Activated CD8-positive, alpha-beta T cell treated with anti-CD3 and anti-CD28 coated beads for 36 hours (primary cell): Measurements from ENCODE around the gene EXOC7. TPM values are rescaled to one million over a fixed set of nuclear protein-coding genes. Genes with fewer than 3 reads are reported as not detected.

Source experiments
- ATAC-seq: fragments of 200-7000 bp; cut with Tn5 transposase; one replicate; pipeline ENCODE4 v1.10.0; 2021; ENCODE audit warnings: mild to moderate bottlenecking, moderate library complexity
- CTCF ChIA-PET: fragments of 350-600 bp; sonication (Branson Sonifier 250); formaldehyde crosslinking; loops from one replicate; lab custom pipeline; 2021; ENCODE audit warnings: antibody characterized with exemption; lab: Charles Lee
- POLR2A ChIA-PET: fragments of 350-600 bp; sonication (Branson Sonifier 250); formaldehyde crosslinking; loops from one replicate; lab custom pipeline; 2021; ENCODE audit warnings: antibody characterized with exemption; lab: Charles Lee
- DNase-seq: peaks from one replicate; pipeline ENCODE4 v3.0.0-alpha.2; 2020
- H3K27ac Mint-ChIP-seq: one replicate; pipeline ENCODE4 v1.8.0; 2021; ENCODE audit warnings: mild to moderate bottlenecking, mixed read lengths
- H3K27me3 Mint-ChIP-seq: one replicate; pipeline ENCODE4 v1.8.0; 2021; ENCODE audit warnings: mixed read lengths
- H3K36me3 Mint-ChIP-seq: one replicate; pipeline ENCODE4 v1.8.0; 2021; ENCODE audit warnings: low read depth, mixed read lengths
- H3K4me1 Mint-ChIP-seq: one replicate; pipeline ENCODE4 v1.8.0; 2021; ENCODE audit warnings: low read depth, mixed read lengths
- H3K4me3 Mint-ChIP-seq: one replicate; pipeline ENCODE4 v1.8.0; 2021; ENCODE audit warnings: mild to moderate bottlenecking, moderate library complexity, mixed read lengths
- H3K9me3 Mint-ChIP-seq: one replicate; pipeline ENCODE4 v1.8.0; 2021; ENCODE audit warnings: mixed read lengths
- intact Hi-C: fragments of 100-400 bp; cut with micrococcal nuclease; formaldehyde crosslinking; loops from one replicate; pipeline ENCODE4 v1.10.0; 2022
- total RNA-seq, 2 experiments: library from RNA; stranded (reverse); gene quantifications; one replicate each; pipeline ENCODE4 v1.2.3, GENCODE V29; 2021
- TF ChIP-seq, protein P1 (sequence below): fragments of 200-600 bp; IDR thresholded peaks from one replicate; pipeline ENCODE4 v1.8.0; 2022; ENCODE audit warnings: antibody characterized with exemption, mild to moderate bottlenecking

EXOC7 gene
- total RNA-seq, 2 experiments from 2014 or later: 53.5 to 64.9 TPM

DNA sequence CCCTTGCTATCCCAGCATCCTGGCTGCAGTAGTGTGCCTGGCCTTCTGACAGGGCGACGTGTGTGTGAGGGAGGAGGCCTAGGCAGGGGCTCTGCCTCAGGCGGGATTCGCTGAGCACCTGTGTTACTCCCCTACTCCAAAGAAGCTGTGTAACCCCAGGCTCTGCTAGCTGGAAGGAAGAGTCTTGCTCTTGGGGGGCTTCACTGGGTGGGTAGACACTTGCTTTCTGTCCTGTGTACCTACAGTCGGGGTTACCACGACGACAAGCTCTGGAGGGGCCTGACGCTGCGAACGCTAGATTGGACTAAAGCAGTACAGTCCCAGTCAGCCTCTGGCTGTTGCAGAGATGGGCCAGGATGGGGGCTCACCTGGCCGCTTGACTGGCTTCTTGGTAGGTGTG lies 9.5 kb downstream of the EXOC7 start:
- H3K9me3 Mint-ChIP-seq: no peaks in the 10 kb centered on the region
- no peak for ATAC-seq
- no peaks in the 10 kb centered on the region for H3K27me3 Mint-ChIP-seq

DNA sequence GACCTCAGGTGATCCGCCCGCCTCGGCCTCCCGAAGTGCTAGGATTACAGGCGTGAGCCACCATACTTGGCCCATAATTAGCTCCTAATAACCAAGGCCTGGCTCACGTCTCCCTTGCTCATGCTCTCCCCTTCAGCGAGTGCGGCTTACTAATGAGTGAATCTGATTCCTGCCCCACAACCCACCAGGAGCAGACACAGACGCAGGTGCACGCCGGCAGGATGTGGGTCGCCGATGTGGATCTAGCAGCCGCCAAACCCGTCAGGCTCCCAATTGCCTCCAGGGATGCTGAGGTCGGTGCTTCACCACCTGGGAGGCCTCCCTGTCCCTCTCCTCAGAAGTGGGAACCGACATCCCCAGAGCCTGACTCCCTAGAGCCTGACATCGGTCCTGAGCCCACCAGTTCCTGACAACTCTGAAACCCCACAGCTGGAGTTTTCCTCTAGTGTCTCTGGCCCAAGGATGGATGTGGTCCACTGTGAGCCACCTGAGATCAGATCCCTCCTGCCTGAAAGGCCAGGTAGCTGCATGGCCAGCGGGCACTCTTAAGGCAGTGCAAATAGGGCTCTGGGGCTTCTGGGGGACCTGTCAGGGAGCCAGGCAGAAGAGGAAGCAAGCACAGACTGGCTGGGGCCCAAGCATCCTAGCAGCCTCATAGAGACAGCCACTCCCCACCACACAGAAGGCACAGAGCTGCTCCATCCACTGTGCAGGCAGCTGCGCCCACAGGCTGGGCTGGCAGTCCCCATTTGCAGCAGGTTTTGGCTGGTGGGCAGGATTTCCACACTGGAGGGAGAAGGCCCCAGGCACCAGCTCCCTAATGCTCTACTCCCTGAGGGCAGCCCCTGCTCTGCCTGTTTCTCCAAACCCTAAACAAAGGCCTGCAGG lies 10.8 kb downstream of the EXOC7 start:
- Mint-ChIP-seq H3K9me3 (no peaks in the 10 kb centered on the region), H3K27me3 (no peaks in the 10 kb centered on the region), H3K27ac (no peak overlapping the region), H3K36me3 (peaks cover 31% of the 10 kb centered on the region), H3K4me1 (no peaks in the 10 kb centered on the region), H3K4me3 (no peak overlapping the region)
- CTCF ChIA-PET: interaction anchor here (0.8 to 1.1 kb wide), 2 partner anchors 78 to 187 kb away, joined by 3 read pairs; no protein-coding TSS in a partner anchor
- POLR2A ChIA-PET: interaction anchor here (1.2 to 1.7 kb wide), 4 partner anchors 10 to 21 kb away, joined by 4 to 8 read pairs (median 6); partner anchors contain the start of genes EXOC7, SRP68 and ZACN
- TF ChIP-seq, protein P1, sequence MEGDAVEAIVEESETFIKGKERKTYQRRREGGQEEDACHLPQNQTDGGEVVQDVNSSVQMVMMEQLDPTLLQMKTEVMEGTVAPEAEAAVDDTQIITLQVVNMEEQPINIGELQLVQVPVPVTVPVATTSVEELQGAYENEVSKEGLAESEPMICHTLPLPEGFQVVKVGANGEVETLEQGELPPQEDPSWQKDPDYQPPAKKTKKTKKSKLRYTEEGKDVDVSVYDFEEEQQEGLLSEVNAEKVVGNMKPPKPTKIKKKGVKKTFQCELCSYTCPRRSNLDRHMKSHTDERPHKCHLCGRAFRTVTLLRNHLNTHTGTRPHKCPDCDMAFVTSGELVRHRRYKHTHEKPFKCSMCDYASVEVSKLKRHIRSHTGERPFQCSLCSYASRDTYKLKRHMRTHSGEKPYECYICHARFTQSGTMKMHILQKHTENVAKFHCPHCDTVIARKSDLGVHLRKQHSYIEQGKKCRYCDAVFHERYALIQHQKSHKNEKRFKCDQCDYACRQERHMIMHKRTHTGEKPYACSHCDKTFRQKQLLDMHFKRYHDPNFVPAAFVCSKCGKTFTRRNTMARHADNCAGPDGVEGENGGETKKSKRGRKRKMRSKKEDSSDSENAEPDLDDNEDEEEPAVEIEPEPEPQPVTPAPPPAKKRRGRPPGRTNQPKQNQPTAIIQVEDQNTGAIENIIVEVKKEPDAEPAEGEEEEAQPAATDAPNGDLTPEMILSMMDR: no peak
- intact Hi-C loops: no loop called here
- no peak for DNase-seq
- no peak for ATAC-seq

More for the DNA sequence above, 9.5 kb downstream of the EXOC7 start:
- intact Hi-C loops: no loop called here
- ChIA-PET POLR2A (interaction anchor here (0.6 to 1.7 kb wide), 3 partner anchors 9 to 15 kb away, joined by 3 to 8 read pairs (median 6); partner anchors contain the start of genes EXOC7 and ZACN), CTCF (interaction anchor here (0.8 to 1.6 kb wide), 3 partner anchors 76 to 186 kb away, joined by 3 to 6 read pairs (median 4); no protein-coding TSS in a partner anchor)
- TF ChIP-seq, protein P1: no peak
- H3K4me1 Mint-ChIP-seq: no peaks in the 10 kb centered on the region
- H3K36me3 Mint-ChIP-seq: peaks cover 28% of the 10 kb centered on the region
- DNase-seq: no peak
- no peak overlapping the region for H3K27ac Mint-ChIP-seq
- no peak overlapping the region for H3K4me3 Mint-ChIP-seq

DNA sequence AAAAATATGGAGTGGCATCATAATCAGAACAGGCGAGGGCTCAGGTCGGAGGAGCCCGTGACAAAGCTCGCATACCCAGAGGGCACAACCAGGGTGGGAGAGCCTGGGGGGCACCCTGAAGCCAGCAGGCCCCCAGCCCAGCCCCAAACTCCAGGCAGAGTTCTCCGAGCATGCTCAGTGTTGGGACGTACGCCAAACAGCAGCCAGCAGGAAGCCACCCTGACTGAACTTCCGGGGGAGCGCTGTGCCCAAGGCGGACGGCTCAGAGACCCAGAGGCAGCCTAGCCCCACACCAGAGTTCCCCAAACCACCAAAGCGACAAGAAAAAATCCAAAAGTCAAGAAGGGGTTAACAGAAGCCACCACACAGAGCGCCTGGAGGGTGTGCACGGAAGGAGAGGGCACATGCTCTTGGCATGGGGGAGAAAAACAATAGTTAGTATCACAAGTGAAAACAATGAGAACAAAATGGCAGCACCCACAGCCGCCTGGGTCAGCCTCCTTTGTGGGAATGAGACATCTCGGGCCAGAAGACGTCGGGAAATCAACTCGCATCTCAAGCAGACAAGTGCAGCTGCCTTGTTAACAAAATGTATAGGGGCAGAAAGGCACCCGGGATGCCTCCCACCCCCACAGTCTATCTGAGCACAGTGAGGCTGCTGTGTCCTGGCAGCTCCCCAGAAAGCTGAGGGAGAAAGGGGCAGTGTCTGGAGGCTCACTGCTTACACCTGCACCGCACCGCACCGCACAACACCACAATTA lies 11.9 kb downstream of the EXOC7 start:
- no peaks in the 10 kb centered on the region for H3K9me3 Mint-ChIP-seq
- DNase-seq: peak; percentile 26
- POLR2A ChIA-PET: interaction anchor here (1.1 to 1.3 kb wide), 2 partner anchors 13 to 15 kb away, joined by 3 to 4 read pairs; partner anchors contain the start of gene EXOC7
- ATAC-seq: peak; percentile 58
- H3K27me3 Mint-ChIP-seq: no peaks in the 10 kb centered on the region
- peaks cover 24% of the 10 kb centered on the region for H3K36me3 Mint-ChIP-seq
- H3K4me3 Mint-ChIP-seq: peak overlapping the region; percentile 45
- CTCF ChIA-PET: no interaction called here
- TF ChIP-seq, protein P1: no peak
- no peaks in the 10 kb centered on the region for H3K4me1 Mint-ChIP-seq
- intact Hi-C loops: no loop called here
- H3K27ac Mint-ChIP-seq: peak overlapping the region; percentile 89

DNA sequence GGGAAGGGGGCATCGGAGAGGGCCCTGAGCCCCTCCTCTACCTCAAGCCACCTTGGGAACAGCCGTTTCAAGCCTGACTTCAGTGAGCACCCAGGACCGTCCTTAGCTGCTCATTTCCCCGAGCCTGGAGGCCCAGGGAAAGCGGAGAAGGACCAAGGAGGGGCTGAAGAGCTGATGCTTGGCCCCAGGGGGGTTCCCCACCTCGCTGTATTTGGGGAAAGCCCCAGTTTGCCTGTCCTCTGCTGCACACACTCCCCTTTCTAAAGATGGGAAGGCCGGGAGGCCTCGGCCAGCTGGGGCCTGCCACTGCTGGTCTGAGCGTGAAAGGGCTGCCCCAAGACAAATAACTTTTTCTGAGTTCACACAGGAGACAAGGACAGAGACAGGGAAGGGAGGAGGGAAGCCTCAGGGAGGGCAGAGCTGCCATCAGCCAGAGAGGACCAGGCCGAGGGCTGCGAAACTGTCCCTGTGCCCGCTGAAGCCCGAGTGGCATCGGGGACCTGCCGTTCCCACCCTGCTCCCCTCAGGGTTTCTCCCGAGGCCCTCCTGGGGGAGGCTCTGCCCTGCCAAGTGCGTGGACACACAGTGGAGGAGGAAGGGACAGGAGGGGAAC lies 13.0 kb downstream of the EXOC7 start:
- ATAC-seq (no peak), DNase-seq (no peak)
- POLR2A ChIA-PET: interaction anchor here (1.1 kb wide), 1 partner anchor 14 kb away, joined by 3 read pairs; the partner anchor contains the start of gene EXOC7
- H3K27me3 Mint-ChIP-seq: no peaks in the 10 kb centered on the region
- no peak overlapping the region for H3K27ac Mint-ChIP-seq
- intact Hi-C loops: no loop called here
- peaks cover 18% of the 10 kb centered on the region for H3K36me3 Mint-ChIP-seq
- H3K9me3 Mint-ChIP-seq: no peaks in the 10 kb centered on the region
- H3K4me3 Mint-ChIP-seq: no peak overlapping the region
- TF ChIP-seq, protein P1: no peak
- H3K4me1 Mint-ChIP-seq: no peaks in the 10 kb centered on the region
- CTCF ChIA-PET: no interaction called here
